GM12878 (cell line): Measurements from ENCODE around the gene PCCB. TPM values are rescaled to one million over a fixed set of nuclear protein-coding genes. Genes with fewer than 3 reads are reported as not detected.
A peak's percentile ranks its signal among the peaks of the same experiment; 100 is the strongest.

Source experiments
- ATAC-seq: fragments of 200-7000 bp; cut with Tn5 transposase; 3 replicates; pipeline ENCODE4 v1.9.1; 2020; ENCODE audit warnings: mild to moderate bottlenecking, moderate library complexity
- BruUV-seq: library from RNA; stranded (reverse); fragments of 400-500 nt; replicated peaks from 2 replicates; lab custom pipeline; 2021; lab: Mats Ljungman, UMichigan
- CTCF ChIA-PET: fragments of 300-600 bp; sonication (Branson Sonifier 250); formaldehyde crosslinking; extraction: SDS; loops from one replicate; lab custom pipeline; 2021; ENCODE audit warnings: inconsistent platforms; lab: Yijun Ruan, JAX
- POLR2A ChIA-PET: fragments of 350-600 bp; formaldehyde crosslinking; extraction: SDS; loops from one replicate; lab custom pipeline; 2021; ENCODE audit warnings: inconsistent platforms; lab: Charles Lee
- RAD21 ChIA-PET: fragments of 300-600 bp; sonication (Branson Sonifier 250); formaldehyde crosslinking; loops from one replicate; lab custom pipeline; 2023; ENCODE audit warnings: antibody characterized with exemption; ENCODE audit not compliant: unreplicated experiment; lab: Charles Lee
- SMC1A ChIA-PET: fragments of 300-600 bp; sonication (Branson Sonifier 250); formaldehyde crosslinking; loops from one replicate; lab custom pipeline; 2023; ENCODE audit not compliant: unreplicated experiment, uncharacterized antibody; lab: Charles Lee
- DNase-seq: peaks from one replicate; pipeline ENCODE4 v3.0.0-alpha.2; 2011; ENCODE audit warnings: low read depth, low spot score
- FAIRE-seq: peaks from 3 replicates; lab custom pipeline; 2011; peaks lifted over from hg19 to GRCh38; lab: Jason Lieb, UNC
- H2AFZ ChIP-seq: 2 replicates; pipeline ENCODE4 v1.6.0; 2011; ENCODE audit warnings: low read depth, low read length, control low read depth; ENCODE audit not compliant: control insufficient read depth
- H3K27ac ChIP-seq: 2 replicates; pipeline ENCODE4 v1.5.1; 2011; ENCODE audit warnings: control low read depth; ENCODE audit not compliant: control insufficient read depth, insufficient read depth
- H3K27me3 ChIP-seq, 2 experiments: replicated peaks in 1 of 2; 2 replicates each; pipeline versions ENCODE4 v1.6.0 to v1.6.1; 2011; ENCODE audit warnings: low read length in 1 of 2; ENCODE audit not compliant: control insufficient read depth in 2 of 2, insufficient read depth in 2 of 2
- H3K36me3 ChIP-seq, 2 experiments: 2 replicates each; pipeline ENCODE4 v1.5.1; 2011; ENCODE audit warnings: low read length in 1 of 2; ENCODE audit not compliant: control insufficient read depth in 2 of 2, insufficient read depth in 2 of 2
- H3K4me1 ChIP-seq: 2 replicates; pipeline ENCODE4 v1.6.1; 2011; ENCODE audit warnings: mild to moderate bottlenecking, low read length, moderate library complexity, mixed read lengths; ENCODE audit not compliant: control insufficient read depth, insufficient read depth
- H3K4me2 ChIP-seq: 2 replicates; pipeline ENCODE4 v1.6.0; 2011; ENCODE audit warnings: control low read depth; ENCODE audit not compliant: control insufficient read depth, insufficient read depth
- H3K4me3 ChIP-seq: fragments of 200-600 bp; sonication (generic); 2 replicates; pipeline ENCODE4 v1.5.1; 2016
- H3K79me2 ChIP-seq: 2 replicates; pipeline ENCODE4 v1.6.0; 2011; ENCODE audit warnings: low read length; ENCODE audit not compliant: control insufficient read depth, insufficient read depth
- H3K9ac ChIP-seq: 2 replicates; pipeline ENCODE4 v1.8.0; 2011; ENCODE audit warnings: low read length, control low read depth, mixed read lengths; ENCODE audit not compliant: control insufficient read depth, insufficient read depth
- H3K9me3 ChIP-seq: replicated peaks from 3 replicates; pipeline ENCODE4 v1.5.1; 2011; ENCODE audit warnings: mild to moderate bottlenecking, low read length; ENCODE audit not compliant: control insufficient read depth, insufficient read depth
- H4K20me1 ChIP-seq: 2 replicates; pipeline ENCODE4 v1.6.0; 2011; ENCODE audit not compliant: control insufficient read depth, insufficient read depth
- IKZF2 ChIP-seq, 2 experiments: fragments of 450-650 bp; IDR thresholded peaks; 2 replicates each; pipeline ENCODE4 v1.6.1; 2017; ENCODE audit warnings: mild to moderate bottlenecking in 2 of 2, moderate library complexity in 2 of 2
- MEF2B ChIP-seq: fragments of 450-650 bp; IDR thresholded peaks from 2 replicates; pipeline ENCODE4 v1.6.1; 2018; ENCODE audit warnings: mild to moderate bottlenecking, moderate library complexity; ENCODE audit not compliant: partially characterized antibody, poor library complexity, severe bottlenecking
- NR2C1 ChIP-seq: fragments of 450-650 bp; IDR thresholded peaks from 2 replicates; pipeline ENCODE4 v1.6.1; 2017; ENCODE audit warnings: antibody characterized with exemption, mild to moderate bottlenecking, moderate library complexity
- PML ChIP-seq: IDR thresholded peaks from 2 replicates; pipeline ENCODE4 v1.6.1; 2012; ENCODE audit warnings: low read length, inconsistent platforms
- RAD21 ChIP-seq: IDR thresholded peaks from 2 replicates; pipeline ENCODE4 v1.6.1; 2011; ENCODE audit warnings: mild to moderate bottlenecking, low read depth, low read length, moderate library complexity; ENCODE audit not compliant: insufficient read depth
- SPI1 ChIP-seq: IDR thresholded peaks from 2 replicates; pipeline ENCODE4 v1.6.1; 2011; ENCODE audit warnings: low read depth, mild to moderate bottlenecking, low read length, moderate library complexity, borderline replicate concordance; ENCODE audit not compliant: insufficient read depth
- SREBF1 ChIP-seq: IDR thresholded peaks from 2 replicates; pipeline ENCODE4 v1.6.1; 2012; ENCODE audit warnings: mild to moderate bottlenecking, low read length
- ZNF274 ChIP-seq: IDR thresholded peaks from one replicate; pipeline ENCODE4 v1.8.0; 2011; ENCODE audit not compliant: insufficient read length, insufficient read depth
- WGBS: methylation state at CpG from one replicate; pipeline ENCODE4 v1.1.6; 2016; ENCODE audit warnings: low lambda C conversion rate; ENCODE audit not compliant: insufficient replicate concordance, insufficient coverage; ENCODE audit errors: missing lambda C conversion rate; 5-methylcytosine and 5-hydroxymethylcytosine counted together
- in situ Hi-C: fragments of 300-500 bp; cut with MboI; formaldehyde crosslinking; loops from 9 replicates; pipeline ENCODE4 v1.14.3; 2018; ENCODE audit warnings: mixed read lengths
- intact Hi-C: fragments of 100-400 bp; cut with micrococcal nuclease; formaldehyde crosslinking; loops from one replicate; pipeline ENCODE4 v1.14.2; 2022; ENCODE audit not compliant: unreplicated experiment
- polyA plus RNA-seq, 11 experiments: library from polyadenylated mRNA; depleted of rRNA in 4 of 11; unstranded in 6 of 11; stranded (reverse) in 5 of 11; fragments of >200 nt; fragmentation: Nextera tagmentation in 4 of 11; fragmentation: Illumina TruSeq in 1 of 11; extraction: Ambion mirVana in 4 of 11; extraction: Trizol in 1 of 11; gene quantifications; 1 replicate in 1 of 11; 2 replicates in 10 of 11; pipeline versions ENCODE4 v1.2.1 to v1.2.3, GENCODE V29; 2011 to 2016; ENCODE audit warnings: inconsistent platforms in 2 of 11, missing spikeins in 2 of 11, low read depth in 1 of 11
- total RNA-seq, 4 experiments: library from RNA; depleted of rRNA in 3 of 4; stranded (reverse); fragments of >200 nt in 3 of 4; fragmentation: Illumina TruSeq in 1 of 4; extraction: Trizol in 1 of 4; gene quantifications; 2 replicates each; pipeline versions ENCODE4 v1.2.1 to v1.2.3, GENCODE V29; 2013 to 2021
- TF ChIP-seq, protein P1 (sequence below), 3 experiments: IDR thresholded peaks in 2 of 3; conservative IDR thresholded peaks in 1 of 3; 2 replicates each; pipeline ENCODE4 v1.5.1; 2011; ENCODE audit warnings: low read depth in 3 of 3, low read length in 3 of 3, mild to moderate bottlenecking in 3 of 3, control low read depth in 2 of 3, moderate library complexity in 2 of 3, inconsistent platforms in 1 of 3, mixed read lengths in 1 of 3; ENCODE audit not compliant: control insufficient read depth in 2 of 3, insufficient read depth in 1 of 3; ENCODE audit errors: extremely low read depth in 1 of 3

Gene PCCB
- total and polyA plus RNA-seq, 10 of the 15 experiments (the other 5 are each of a cell fraction or from before 2014, with no cell fraction given), result 67.2 to 133 (median 86.9) TPM

DNA sequence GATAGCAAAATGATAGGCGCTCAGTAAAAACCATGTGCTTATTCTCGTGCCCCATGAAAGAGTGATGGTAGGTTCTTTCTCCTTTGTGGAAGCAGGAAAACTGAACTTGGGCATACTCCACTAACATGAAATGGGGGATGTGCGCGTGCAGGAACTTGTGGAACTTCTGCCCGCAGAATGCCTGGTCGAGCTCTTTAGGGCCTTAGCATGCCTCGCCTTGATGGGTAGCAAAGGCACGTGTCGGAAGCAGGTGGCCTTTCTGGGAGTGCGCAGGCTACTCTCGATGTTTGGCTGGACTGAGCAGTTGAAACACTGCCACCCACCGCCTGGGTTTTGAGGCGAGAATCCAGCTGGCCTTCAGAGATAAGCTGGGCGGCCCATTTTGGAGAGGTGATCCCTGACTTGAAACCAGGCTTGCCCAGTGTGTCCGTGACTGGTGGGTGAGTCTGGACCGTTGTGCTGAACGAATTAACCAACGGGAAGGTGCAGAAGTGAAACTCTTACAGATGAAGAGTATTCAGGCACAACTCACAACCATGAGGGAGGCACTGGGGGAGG lies 842 bp downstream of the PCCB start (continued):
- TF ChIP-seq, protein P1, sequence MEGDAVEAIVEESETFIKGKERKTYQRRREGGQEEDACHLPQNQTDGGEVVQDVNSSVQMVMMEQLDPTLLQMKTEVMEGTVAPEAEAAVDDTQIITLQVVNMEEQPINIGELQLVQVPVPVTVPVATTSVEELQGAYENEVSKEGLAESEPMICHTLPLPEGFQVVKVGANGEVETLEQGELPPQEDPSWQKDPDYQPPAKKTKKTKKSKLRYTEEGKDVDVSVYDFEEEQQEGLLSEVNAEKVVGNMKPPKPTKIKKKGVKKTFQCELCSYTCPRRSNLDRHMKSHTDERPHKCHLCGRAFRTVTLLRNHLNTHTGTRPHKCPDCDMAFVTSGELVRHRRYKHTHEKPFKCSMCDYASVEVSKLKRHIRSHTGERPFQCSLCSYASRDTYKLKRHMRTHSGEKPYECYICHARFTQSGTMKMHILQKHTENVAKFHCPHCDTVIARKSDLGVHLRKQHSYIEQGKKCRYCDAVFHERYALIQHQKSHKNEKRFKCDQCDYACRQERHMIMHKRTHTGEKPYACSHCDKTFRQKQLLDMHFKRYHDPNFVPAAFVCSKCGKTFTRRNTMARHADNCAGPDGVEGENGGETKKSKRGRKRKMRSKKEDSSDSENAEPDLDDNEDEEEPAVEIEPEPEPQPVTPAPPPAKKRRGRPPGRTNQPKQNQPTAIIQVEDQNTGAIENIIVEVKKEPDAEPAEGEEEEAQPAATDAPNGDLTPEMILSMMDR (IDR thresholded peaks at IDR 0.05 in 2 of 3, conservative IDR thresholded peaks at IDR 0.05 in 1 of 3; ENCODE audit: control insufficient read depth in 2 of 3, extremely low read depth in 1 of 3, insufficient read depth in 1 of 3, low read depth in 3 of 3, low read length in 3 of 3), result peak; percentile 17 to 35 (median 31); a peak in 3 of 6 replicates
- TF ChIP-seq SPI1, result peak; percentile 66
- TF ChIP-seq IKZF2 (IDR thresholded peaks at IDR 0.05), result peak in 1 of 2 experiments; percentile 23; a peak in 1 of 4 replicates
- no peak for TF ChIP-seq NR2C1
- no peak for TF ChIP-seq ZNF274
- TF ChIP-seq PML, result no peak

GRCh38 chr3:136251511-136251910 lies 1.4 kb downstream of the PCCB start:
- peaks cover 1 to 2% of the 10 kb centered on the region in 2 experiments; a peak in 3 of 4 replicates for H3K36me3 ChIP-seq
- FAIRE-seq (no peak), DNase-seq (no peak), ATAC-seq (peak; percentile 20)
- in situ Hi-C loops (no loop called here), intact Hi-C loops (loop anchor here (2.0 kb wide), 1 partner anchor 177 kb away; no protein-coding TSS in a partner anchor)
- ChIA-PET POLR2A (interaction anchor here (1.5 to 2.9 kb wide), 3 partner anchors 55 to 57 kb away, joined by 7 to 15 read pairs (median 12); partner anchors contain the start of gene MSL2), RAD21 (interaction anchor here (0.7 to 3.5 kb wide), 12 partner anchors 54 to 762 kb away, joined by 3 to 23 read pairs (median 4); partner anchors contain the start of genes MSL2 and STAG1), CTCF (interaction anchor here (0.5 to 7.2 kb wide), 17 partner anchors 8 to 783 kb away, joined by 3 to 43 read pairs (median 6); partner anchors contain the start of genes MSL2 and STAG1), SMC1A (interaction anchor here (0.9 to 3.8 kb wide), 12 partner anchors 9 to 762 kb away, joined by 3 to 24 read pairs (median 6); partner anchors contain the start of genes MSL2 and STAG1)
- 47% methylated on average over 3 of the region's 3 CpGs for WGBS
- peak overlapping the region; percentile 93 for H3K4me2 ChIP-seq
- no TSS peak for BruUV-seq
- H3K9me3 ChIP-seq, result no peaks in the 10 kb centered on the region
- H3K4me1 ChIP-seq, result peaks cover 15% of the 10 kb centered on the region
- H2AFZ ChIP-seq, result peak overlapping the region; percentile 91
- H3K27me3 ChIP-seq, result no peaks in the 10 kb centered on the region
- peak overlapping the region; percentile 58 for H3K9ac ChIP-seq
- H3K4me3 ChIP-seq, result peak overlapping the region; percentile 66
- TF ChIP-seq SREBF1 (no peak), RAD21 (no peak), MEF2B (peak; percentile 36)
- H3K79me2 ChIP-seq, result peaks cover 15% of the 10 kb centered on the region
- H3K27ac ChIP-seq, result no peak overlapping the region; the same call in 1 of the 2 replicates
- H4K20me1 ChIP-seq, result no peaks in the 10 kb centered on the region
